Esophagus squamous epithelium (tissue), 5 donors: ENCODE data around the gene ADSS2. TPM values are rescaled to one million over a fixed set of nuclear protein-coding genes. Genes with fewer than 3 reads are reported as not detected.

Experiments
- DNase-seq: peaks from one replicate; lab custom pipeline; 2025; lab: John Stamatoyannopoulos, UW
- H3K27ac ChIP-seq, 4 donors: fragments of 200-600 bp; sonication (generic); one replicate each; pipeline ENCODE4 v1.5.1; 2016 to 2019; ENCODE audit warnings: mild to moderate bottlenecking in 1 of 4
- H3K27me3 ChIP-seq, 4 donors: fragments of 200-600 bp; sonication (generic); 1 replicate in 3 of 4; 2 replicates in 1 of 4; pipeline versions ENCODE4 v1.5.1 to v1.6.0; 2017 to 2021; ENCODE audit warnings: antibody characterized with exemption in 1 of 4
- H3K36me3 ChIP-seq, 3 donors: fragments of 200-600 bp; sonication (generic); one replicate each; pipeline ENCODE4 v1.5.1; 2016 to 2019
- H3K4me1 ChIP-seq, 3 donors: fragments of 200-600 bp; sonication (generic); one replicate each; pipeline ENCODE4 v1.5.1; 2017 to 2019
- H3K4me3 ChIP-seq, 4 donors: fragments of 200-600 bp; sonication (generic); 1 replicate in 3 of 4; 2 replicates in 1 of 4; pipeline ENCODE4 v1.5.1; 2016 to 2019; ENCODE audit warnings: mild to moderate bottlenecking in 2 of 4, moderate library complexity in 1 of 4
- H3K9me3 ChIP-seq, 3 donors: fragments of 200-600 bp; sonication (generic); one replicate each; pipeline ENCODE4 v1.5.1; 2016 to 2019
- CTCF ChIP-seq, 6 experiments: fragments of 450-650 bp in 4 of 6; fragments of 200-600 bp in 2 of 6; sonication (generic) in 2 of 6; IDR thresholded peaks; one replicate each; pipeline ENCODE4 v1.5.1; 2016 to 2019; ENCODE audit warnings: antibody characterized with exemption in 6 of 6, mild to moderate bottlenecking in 4 of 6, moderate library complexity in 4 of 6
- POLR2A ChIP-seq, 4 donors: fragments of 450-650 bp; IDR thresholded peaks; one replicate each; pipeline ENCODE4 v1.6.1; 2017; ENCODE audit warnings: antibody characterized with exemption in 4 of 4, mild to moderate bottlenecking in 4 of 4, moderate library complexity in 3 of 4
- WGBS, 2 donors: methylation state at CpG; one replicate each; pipeline ENCODE4 v1.1.5; 2018; 5-methylcytosine and 5-hydroxymethylcytosine counted together
- intact Hi-C: fragments of 100-400 bp; cut with DNase I; formaldehyde crosslinking; loops from one replicate; pipeline ENCODE4 v1.15.0; 2022
- total RNA-seq, 4 donors: library from RNA; depleted of rRNA; stranded (reverse); fragments of >200 nt; gene quantifications; one replicate each; pipeline ENCODE4 v1.1.0, GENCODE V29; 2016
- donor health status: DM: yes; HTN: yes; CAD: no.

The ADSS2 gene
- total RNA-seq, 4 donors from 2014 or later = 22.1 to 59.5 (median 35.4) TPM

- no peak for DNase-seq
- no peak overlapping the region for H3K4me3 ChIP-seq
- intact Hi-C loops = no loop called here
- no peak overlapping the region for H3K27ac ChIP-seq
- peaks cover 9 to 100% (median 12%) of the 10 kb centered on the region in 3 donors for H3K36me3 ChIP-seq
- WGBS, 2 donors = 94 to 99% methylated on average over 5 of the region's 5 CpGs
- no peaks in the 10 kb centered on the region for H3K27me3 ChIP-seq
- peaks cover 0 to 43% (median 0%) of the 10 kb centered on the region in 3 donors for H3K4me1 ChIP-seq
- no peak for TF ChIP-seq POLR2A (IDR thresholded peaks at IDR 0.05)
- TF ChIP-seq CTCF (IDR thresholded peaks at IDR 0.05) = no peak
- H3K9me3 ChIP-seq = no peaks in the 10 kb centered on the region
Observed at GRCh38 chr1:244412176-244412575, 39.5 kb downstream of the ADSS2 start.

DNA sequence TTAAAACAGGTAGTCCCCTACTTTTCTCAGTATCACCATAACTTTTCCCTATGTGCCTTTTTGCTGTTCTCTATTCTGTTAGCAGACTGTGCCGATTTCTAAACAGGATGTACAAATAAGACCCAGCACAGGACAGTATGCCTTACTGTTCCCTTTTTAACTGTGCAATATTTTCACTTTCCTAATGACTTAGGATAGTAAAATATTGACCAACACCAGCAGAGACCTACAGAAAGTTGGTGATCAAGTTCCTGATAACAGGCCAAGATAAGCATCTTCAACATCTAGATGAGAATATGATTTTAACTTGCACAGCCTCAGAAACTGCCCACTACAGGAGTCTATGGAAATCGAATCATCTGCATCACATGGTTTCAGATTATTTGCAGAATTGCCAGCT lies 42.0 kb downstream of the ADSS2 start:
- Histone ChIP-seq H3K36me3 (peaks cover 0 to 100% (median 6%) of the 10 kb centered on the region in 3 donors), H3K4me3 (no peak overlapping the region), H3K4me1 (peaks cover 0 to 41% (median 0%) of the 10 kb centered on the region in 3 donors), H3K27ac (peak overlapping the region in 2 of 4 donors; percentile 11 to 47), H3K27me3 (no peaks in the 10 kb centered on the region), H3K9me3 (no peaks in the 10 kb centered on the region)
- WGBS, 2 donors = 49 to 80% methylated on average over 2 of the region's 2 CpGs
- TF ChIP-seq POLR2A (IDR thresholded peaks at IDR 0.05) (no peak), CTCF (IDR thresholded peaks at IDR 0.05) (no peak)
- DNase-seq = no peak
- intact Hi-C loops = no loop called here

- TF ChIP-seq POLR2A (IDR thresholded peaks at IDR 0.05) (no peak), CTCF (IDR thresholded peaks at IDR 0.05) (no peak)
- Histone ChIP-seq H3K36me3 (peaks cover 0 to 100% (median 4%) of the 10 kb centered on the region in 3 donors), H3K9me3 (peaks cover 0 to 11% (median 7%) of the 10 kb centered on the region in 3 donors), H3K27ac (no peak overlapping the region), H3K4me1 (peaks cover 0 to 9% (median 0%) of the 10 kb centered on the region in 3 donors), H3K4me3 (no peak overlapping the region), H3K27me3 (no peaks in the 10 kb centered on the region)
- DNase-seq = no peak
- intact Hi-C loops = no loop called here
- WGBS, 2 donors = 78 to 81% methylated on average over 4 of the region's 4 CpGs
Observed at GRCh38 chr1:244406337-244406736, 45.4 kb downstream of the ADSS2 start.

DNA sequence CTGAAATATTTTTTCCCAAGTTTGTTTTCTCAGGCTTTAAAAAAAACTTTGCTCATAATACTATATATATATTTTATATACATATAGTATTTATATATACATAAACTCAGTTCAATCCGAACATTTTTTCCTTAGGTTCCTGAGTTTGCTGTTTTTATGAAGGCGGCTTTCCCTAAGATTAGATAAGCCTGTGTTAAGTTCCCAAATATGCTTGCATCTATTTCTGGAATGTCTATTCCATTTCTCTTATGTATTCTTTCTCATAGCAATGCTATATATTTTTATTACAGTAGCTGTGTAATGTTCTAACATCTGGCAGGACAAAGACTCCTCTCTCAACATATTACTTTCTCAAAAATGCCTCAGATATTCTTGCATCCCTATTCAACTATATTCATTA lies 45.9 kb downstream of the ADSS2 start:
- H3K36me3 ChIP-seq = peaks cover 0 to 99% (median 1%) of the 10 kb centered on the region in 3 donors

GRCh38 chr1:244403431-244403830 lies 48.3 kb downstream of the ADSS2 start:
- TF ChIP-seq CTCF (IDR thresholded peaks at IDR 0.05) (no peak), POLR2A (IDR thresholded peaks at IDR 0.05) (no peak)
- Histone ChIP-seq H3K9me3 (peaks cover 0 to 11% (median 7%) of the 10 kb centered on the region in 3 donors), H3K4me3 (no peak overlapping the region), H3K36me3 (peaks cover 0 to 75% (median 0%) of the 10 kb centered on the region in 3 donors), H3K27ac (no peak overlapping the region), H3K4me1 (no peaks in the 10 kb centered on the region), H3K27me3 (no peaks in the 10 kb centered on the region)
- intact Hi-C loops = no loop called here
- no peak for DNase-seq

More for the DNA sequence above, 45.9 kb downstream of the ADSS2 start:
- TF ChIP-seq POLR2A (IDR thresholded peaks at IDR 0.05) (no peak), CTCF (IDR thresholded peaks at IDR 0.05) (no peak)
- intact Hi-C loops = no loop called here
- no peak for DNase-seq
- Histone ChIP-seq H3K4me3 (no peak overlapping the region), H3K27me3 (no peaks in the 10 kb centered on the region), H3K27ac (no peak overlapping the region), H3K4me1 (peaks cover 0 to 9% (median 0%) of the 10 kb centered on the region in 3 donors), H3K9me3 (peaks cover 0 to 11% (median 7%) of the 10 kb centered on the region in 3 donors)
- WGBS, 2 donors = 90 to 93% methylated on average over 2 of the region's 2 CpGs
